A549 (cell line): ENCODE measurements around the gene ABL1. TPM values are rescaled to one million over a fixed set of nuclear protein-coding genes. Genes with fewer than 3 reads are reported as not detected.

ENCODE experiments used
- ATAC-seq, 2 experiments: fragments of 200-7000 bp in 1 of 2; fragments of >200 bp in 1 of 2; cut with Nextera tagmentation in 1 of 2; cut with Tn5 transposase in 1 of 2; 3 replicates each; pipeline versions ENCODE4 v1.8.0 to v1.9.1; 2018 to 2020; ENCODE audit warnings: mild to moderate bottlenecking in 1 of 2, moderate library complexity in 1 of 2
- CTCF ChIA-PET: fragments of 300-600 bp; sonication (Branson Sonifier 250); formaldehyde crosslinking; extraction: SDS; loops from one replicate; lab custom pipeline; 2021; ENCODE audit warnings: antibody characterized with exemption, inconsistent platforms; lab: Yijun Ruan, JAX
- POLR2A ChIA-PET: fragments of 350-600 bp; formaldehyde crosslinking; extraction: SDS; loops from one replicate; lab custom pipeline; 2021; ENCODE audit warnings: antibody characterized with exemption, inconsistent platforms; lab: Yijun Ruan, JAX
- DNase-seq, 2 experiments: peaks; one replicate each; pipeline versions ENCODE4 v3.0.0 to v3.0.0-alpha.2; 2011 to 2016; ENCODE audit warnings: low read depth in 1 of 2, low spot score in 1 of 2
- FAIRE-seq: peaks from 2 replicates; lab custom pipeline; 2011; peaks lifted over from hg19 to GRCh38; lab: Jason Lieb, UNC
- H3K27ac ChIP-seq, 2 experiments: fragments of >200 bp; sonication (Bioruptor Twin); formaldehyde crosslinking; 3 replicates each; pipeline ENCODE4 v1.5.1; 2016 to 2017
- H3K4me1 ChIP-seq: fragments of >200 bp; sonication (Bioruptor Twin); formaldehyde crosslinking; 3 replicates; pipeline ENCODE4 v1.6.1; 2016
- H3K4me2 ChIP-seq: fragments of >200 bp; sonication (Bioruptor Twin); formaldehyde crosslinking; 3 replicates; pipeline ENCODE4 v1.6.1; 2016
- H3K4me3 ChIP-seq: fragments of >200 bp; sonication (Bioruptor Twin); formaldehyde crosslinking; 3 replicates; pipeline ENCODE4 v1.5.1; 2016
- H3K9me3 ChIP-seq: fragments of >200 bp; sonication (Bioruptor Twin); formaldehyde crosslinking; 3 replicates; pipeline ENCODE4 v1.6.1; 2016
- ATOH8 ChIP-seq: fragments of 250-450 bp; sonication (Bioruptor Pico); IDR thresholded peaks from 2 replicates; pipeline ENCODE4 v1.5.0; 2020; ENCODE audit warnings: low read depth, mild to moderate bottlenecking, moderate library complexity
- BHLHE40 ChIP-seq: IDR thresholded peaks from 2 replicates; pipeline ENCODE4 v1.6.1; 2012; ENCODE audit warnings: low read depth, low read length, inconsistent platforms
- CHD2 ChIP-seq: fragments of 150-350 bp; IDR thresholded peaks from 2 replicates; pipeline ENCODE4 v1.6.1; 2014; ENCODE audit warnings: low read length; ENCODE audit not compliant: partially characterized antibody
- EHF ChIP-seq: fragments of 250-450 bp; sonication (Bioruptor Pico); IDR thresholded peaks from 2 replicates; pipeline ENCODE4 v1.5.0; 2020; ENCODE audit warnings: mild to moderate bottlenecking
- EHMT2 ChIP-seq: fragments of 200-600 bp; sonication (generic); IDR thresholded peaks from 2 replicates; pipeline ENCODE4 v1.6.1; 2016; ENCODE audit warnings: antibody characterized with exemption, low read depth, mild to moderate bottlenecking, moderate library complexity
- GATA3 ChIP-seq: IDR thresholded peaks from 2 replicates; pipeline ENCODE4 v1.6.1; 2012; ENCODE audit warnings: borderline replicate concordance
- HDAC2 ChIP-seq: fragments of 200-600 bp; sonication (generic); IDR thresholded peaks from 2 replicates; pipeline ENCODE4 v1.6.1; 2016
- HES2 ChIP-seq: fragments of >200 bp; sonication (Bioruptor Twin); formaldehyde crosslinking; IDR thresholded peaks from 2 replicates; pipeline ENCODE4 v1.6.1; 2016
- HEYL ChIP-seq: fragments of 250-450 bp; sonication (Bioruptor Pico); IDR thresholded peaks from 2 replicates; pipeline ENCODE4 v1.8.0; 2021; ENCODE audit warnings: mild to moderate bottlenecking, moderate library complexity
- HMGXB4 ChIP-seq: fragments of 250-450 bp; sonication (Bioruptor Pico); IDR thresholded peaks from 2 replicates; pipeline ENCODE4 v1.5.0; 2021; ENCODE audit warnings: mild to moderate bottlenecking, moderate library complexity, borderline replicate concordance
- HOXB5 ChIP-seq: fragments of 250-450 bp; sonication (Bioruptor Pico); IDR thresholded peaks from 2 replicates; pipeline ENCODE4 v1.5.0; 2020; ENCODE audit warnings: mild to moderate bottlenecking, moderate library complexity
- JUN ChIP-seq, 2 experiments: fragments of >200 bp; sonication (Bioruptor Twin); formaldehyde crosslinking; IDR thresholded peaks; 2 replicates in 1 of 2; 3 replicates in 1 of 2; pipeline ENCODE4 v1.6.1; 2016 to 2017
- KDM1A ChIP-seq: fragments of 200-600 bp; sonication (generic); IDR thresholded peaks from 2 replicates; pipeline ENCODE4 v1.6.1; 2016; ENCODE audit warnings: low read depth, mild to moderate bottlenecking
- MAFK ChIP-seq: fragments of 450-650 bp; IDR thresholded peaks from 2 replicates; pipeline ENCODE4 v1.6.1; 2014; ENCODE audit not compliant: partially characterized antibody
- NR3C1 ChIP-seq: fragments of >200 bp; sonication (Bioruptor Twin); formaldehyde crosslinking; IDR thresholded peaks from 3 replicates; pipeline ENCODE4 v1.6.1; 2017
- PBX3 ChIP-seq: IDR thresholded peaks from 2 replicates; pipeline ENCODE4 v1.6.1; 2012
- POLR2AphosphoS2 ChIP-seq: conservative IDR thresholded peaks from 2 replicates; pipeline ENCODE4 v1.6.1; 2012; ENCODE audit warnings: low read length, improper control_type of control experiment, inconsistent platforms
- TP53 ChIP-seq: fragments of 250-450 bp; sonication (Bioruptor Pico); IDR thresholded peaks from 2 replicates; pipeline ENCODE4 v1.5.0; 2021; ENCODE audit warnings: mild to moderate bottlenecking, moderate library complexity
- ZC3H11A ChIP-seq: fragments of 450-650 bp; IDR thresholded peaks from 2 replicates; pipeline ENCODE4 v1.6.1; 2014; ENCODE audit warnings: antibody characterized with exemption, mild to moderate bottlenecking
- ZFP36 ChIP-seq: fragments of 450-650 bp; IDR thresholded peaks from 2 replicates; pipeline ENCODE4 v1.6.1; 2014; ENCODE audit warnings: borderline replicate concordance; ENCODE audit not compliant: partially characterized antibody
- WGBS: methylation state at CpG from one replicate; pipeline ENCODE4 v1.1.6; 2017; ENCODE audit errors: missing lambda C conversion rate; 5-methylcytosine and 5-hydroxymethylcytosine counted together
- polyA plus RNA-seq, 4 experiments: library from polyadenylated mRNA; depleted of rRNA in 3 of 4; stranded (reverse); fragments of >200 nt; fragmentation: RNase III in 1 of 4; extraction: RNeasy Plus Mini Kit Qiagen cat#74134 plus additional on column Dnase treatment in 1 of 4; gene quantifications; 2 replicates in 3 of 4; 3 replicates in 1 of 4; pipeline ENCODE4 v1.2.3, GENCODE V29; 2011 to 2017

Gene ABL1
- polyA plus RNA-seq, 2 of the 4 experiments (the other 2 are of a cell fraction), result 26.5 to 32.4 TPM

GRCh38 chr9:130870491-130871381 lies 35.7 kb downstream of the ABL1 start (continued):
- no peak for TF ChIP-seq JUN (IDR thresholded peaks at IDR 0.05)
- TF ChIP-seq EHF (CRISPR knock-in tag), result no peak
- TF ChIP-seq ATOH8 (CRISPR knock-in tag), result no peak

- POLR2A ChIA-PET, result no interaction called here
- Histone ChIP-seq H3K4me1 (peaks cover 5% of the 10 kb centered on the region; the same call in 1 of the 3 replicates), H3K4me3 (no peak overlapping the region)
- no peak for ATAC-seq
- no peak for TF ChIP-seq EHF (CRISPR knock-in tag)
- TF ChIP-seq GATA3, result no peak
- no peak for TF ChIP-seq HMGXB4 (CRISPR knock-in tag)
- TF ChIP-seq, all 56 proteins: peak for 0
- Histone ChIP-seq H3K27ac (no peak overlapping the region), H3K4me2 (no peak overlapping the region), H3K9me3 (no peaks in the 10 kb centered on the region)
- CTCF ChIA-PET, result interaction anchor here (0.9 to 15.3 kb wide), 8 partner anchors 13 to 177 kb away, joined by 3 to 454 read pairs (median 40); partner anchors contain the start of gene LAMC3
- WGBS, result 86% methylated on average over 10 of the region's 10 CpGs
- DNase-seq, result no peak
- FAIRE-seq, result no peak
Observed at GRCh38 chr9:130871395-130872062, 36.5 kb downstream of the ABL1 start.

- 89% methylated on average over 15 of the region's 15 CpGs for WGBS
Observed at GRCh38 chr9:130872093-130872492, 37.0 kb downstream of the ABL1 start.

More at GRCh38 chr9:130872093-130872492, 37.0 kb downstream of the ABL1 start:
- H3K27ac ChIP-seq, result no peak overlapping the region
- TF ChIP-seq PBX3 (no peak), POLR2AphosphoS2 (no peak), HES2 (no peak), HOXB5 (CRISPR knock-in tag) (no peak), GATA3 (no peak), BHLHE40 (no peak), TP53 (CRISPR knock-in tag) (no peak), KDM1A (no peak), CHD2 (no peak), ZC3H11A (no peak), NR3C1 (no peak), HEYL (CRISPR knock-in tag) (no peak), EHMT2 (no peak), ATOH8 (CRISPR knock-in tag) (no peak), HMGXB4 (CRISPR knock-in tag) (no peak), HDAC2 (no peak), ZFP36 (no peak), MAFK (no peak)
- no peak overlapping the region for H3K4me2 ChIP-seq
- CTCF ChIA-PET, result interaction anchor here (0.9 to 15.3 kb wide), 8 partner anchors 13 to 177 kb away, joined by 3 to 454 read pairs (median 40); partner anchors contain the start of gene LAMC3
- peaks cover 5% of the 10 kb centered on the region; the same call in 1 of the 3 replicates for H3K4me1 ChIP-seq
- FAIRE-seq (no peak), ATAC-seq (no peak), DNase-seq (no peak)
- POLR2A ChIA-PET, result no interaction called here
- no peak overlapping the region for H3K4me3 ChIP-seq
- no peaks in the 10 kb centered on the region for H3K9me3 ChIP-seq
